ENCODE results near the gene HBP1. TPM values are rescaled to one million over a fixed set of nuclear protein-coding genes. Genes with fewer than 3 reads are reported as not detected.
"Not testable (repeated sequence)": the region's sequence is repeated elsewhere in the genome, so short reads cannot be mapped to it uniquely, and the experiment has no call there.

HBP1 gene
- total RNA-seq, 4 donors from 2014 or later, result 92.2 to 153 (median 114) TPM

DNA sequence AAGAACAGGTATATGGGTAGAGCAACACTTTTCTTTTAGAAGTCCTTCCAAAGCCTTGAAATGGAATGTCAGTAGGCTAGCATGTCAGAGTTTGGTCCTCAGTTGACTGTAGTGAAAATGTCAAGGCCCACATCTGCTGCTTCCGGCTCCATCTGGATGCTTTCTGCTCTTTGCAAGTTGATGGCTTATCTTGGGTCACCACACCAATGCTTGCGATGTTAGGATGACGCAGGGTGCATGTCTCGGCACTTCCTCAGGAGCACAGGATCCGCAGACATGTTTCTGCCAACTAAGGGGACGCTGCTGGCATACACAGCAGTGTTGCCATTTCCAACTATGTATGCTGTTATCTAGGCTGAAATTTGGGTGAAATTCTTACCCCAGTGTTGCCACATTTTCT is 14.0 kb upstream of the HBP1 start:
- TF ChIP-seq, protein P1, sequence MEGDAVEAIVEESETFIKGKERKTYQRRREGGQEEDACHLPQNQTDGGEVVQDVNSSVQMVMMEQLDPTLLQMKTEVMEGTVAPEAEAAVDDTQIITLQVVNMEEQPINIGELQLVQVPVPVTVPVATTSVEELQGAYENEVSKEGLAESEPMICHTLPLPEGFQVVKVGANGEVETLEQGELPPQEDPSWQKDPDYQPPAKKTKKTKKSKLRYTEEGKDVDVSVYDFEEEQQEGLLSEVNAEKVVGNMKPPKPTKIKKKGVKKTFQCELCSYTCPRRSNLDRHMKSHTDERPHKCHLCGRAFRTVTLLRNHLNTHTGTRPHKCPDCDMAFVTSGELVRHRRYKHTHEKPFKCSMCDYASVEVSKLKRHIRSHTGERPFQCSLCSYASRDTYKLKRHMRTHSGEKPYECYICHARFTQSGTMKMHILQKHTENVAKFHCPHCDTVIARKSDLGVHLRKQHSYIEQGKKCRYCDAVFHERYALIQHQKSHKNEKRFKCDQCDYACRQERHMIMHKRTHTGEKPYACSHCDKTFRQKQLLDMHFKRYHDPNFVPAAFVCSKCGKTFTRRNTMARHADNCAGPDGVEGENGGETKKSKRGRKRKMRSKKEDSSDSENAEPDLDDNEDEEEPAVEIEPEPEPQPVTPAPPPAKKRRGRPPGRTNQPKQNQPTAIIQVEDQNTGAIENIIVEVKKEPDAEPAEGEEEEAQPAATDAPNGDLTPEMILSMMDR (IDR thresholded peaks at IDR 0.05), result no peak
- DNase-seq (ENCODE audit: low spot score) (no peak), ATAC-seq (ENCODE audit: low FRiP score) (no peak)

DNA sequence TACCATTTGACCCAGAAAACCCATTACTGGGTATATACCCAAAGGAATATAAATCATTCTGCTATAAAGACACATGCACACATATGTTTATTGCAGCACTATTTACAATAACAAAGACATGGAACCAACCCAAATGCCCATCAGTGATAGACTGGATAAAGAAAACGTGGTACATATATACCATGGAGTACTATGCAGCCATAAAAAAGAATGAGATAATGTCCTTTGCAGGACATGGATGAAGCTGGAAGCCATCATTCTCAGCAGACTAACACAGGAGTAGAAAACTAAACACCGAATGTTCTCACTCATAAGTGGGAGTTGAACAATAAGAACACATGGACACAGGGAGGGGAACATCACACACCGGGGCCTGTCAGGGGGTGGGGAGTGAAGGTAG is 13.1 kb upstream of the HBP1 start:
- DNase-seq (ENCODE audit: low spot score); ATAC-seq (ENCODE audit: low FRiP score): not testable (repeated sequence)

- TF ChIP-seq, protein P1 (IDR thresholded peaks at IDR 0.05), result no peak
- DNase-seq (ENCODE audit: low spot score), result no peak
- no peak for ATAC-seq (ENCODE audit: low FRiP score)
Measured at GRCh38 chr7:107157091-107157490, 11.7 kb upstream of the HBP1 start.

DNA sequence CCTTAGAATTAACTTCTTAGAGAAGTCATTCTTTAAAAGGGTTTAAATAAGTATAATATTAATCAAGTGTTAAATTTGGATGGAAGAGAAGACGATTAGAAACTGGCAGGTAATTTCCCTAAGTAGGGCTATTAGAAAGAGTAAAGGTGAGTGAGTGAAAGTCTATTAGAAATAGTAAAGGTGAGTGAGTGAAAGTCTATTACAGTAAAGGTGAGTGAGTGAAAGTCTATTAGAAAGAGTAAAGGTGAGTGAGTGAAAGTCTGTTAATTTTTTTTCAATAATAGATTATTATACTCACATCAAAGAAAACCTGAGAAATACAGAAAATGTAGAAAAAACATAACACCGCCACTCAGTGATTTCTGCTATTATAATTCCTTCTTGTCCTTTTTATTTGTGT is 10.8 kb upstream of the HBP1 start:
- ATAC-seq (ENCODE audit: low FRiP score), result no peak
- DNase-seq (ENCODE audit: low spot score), result no peak
- TF ChIP-seq, protein P1 (IDR thresholded peaks at IDR 0.05), result no peak

DNA sequence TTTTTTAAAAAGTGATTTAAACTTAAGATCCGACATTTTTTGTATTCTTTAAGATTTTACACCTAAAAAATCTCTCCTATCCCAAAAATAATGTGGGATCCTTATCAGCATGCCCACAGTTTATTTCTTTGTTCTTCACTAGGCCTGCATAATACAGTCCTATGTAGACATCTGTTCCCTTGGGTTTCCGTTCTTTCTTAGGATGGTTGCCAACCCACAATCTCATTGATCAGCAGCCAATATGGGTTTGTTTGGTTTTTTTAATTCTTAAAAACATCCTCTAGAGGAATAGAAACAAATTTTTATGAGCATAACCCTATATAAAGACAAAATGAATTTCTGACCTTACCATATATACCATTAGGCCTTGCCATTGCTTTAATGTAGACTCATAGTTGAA is 8.4 kb upstream of the HBP1 start:
- TF ChIP-seq, protein P1 (IDR thresholded peaks at IDR 0.05), result no peak

DNA sequence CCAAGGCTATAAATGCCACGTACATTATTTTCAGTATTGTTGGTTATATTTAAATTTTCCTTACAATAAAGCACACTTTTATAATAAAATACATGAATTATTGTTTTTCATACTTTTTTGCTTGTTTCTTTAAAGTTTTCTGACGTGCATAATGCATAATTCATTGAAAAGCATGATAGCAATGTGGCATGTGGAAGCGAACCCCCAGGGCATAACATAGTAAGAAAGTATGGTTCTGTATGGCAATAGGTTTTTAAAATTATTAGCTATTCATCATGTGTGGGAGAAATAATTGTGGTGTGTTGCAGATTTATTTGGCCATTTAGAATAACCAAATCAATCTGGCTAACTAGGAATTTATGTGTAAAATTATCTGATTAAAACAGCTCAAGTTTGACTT is 7.4 kb upstream of the HBP1 start:
- DNase-seq (ENCODE audit: low spot score) (no peak), ATAC-seq (ENCODE audit: low FRiP score) (no peak)
- TF ChIP-seq, protein P1 (IDR thresholded peaks at IDR 0.05), result no peak

More for the DNA sequence above, 8.4 kb upstream of the HBP1 start:
- DNase-seq (ENCODE audit: low spot score) (no peak), ATAC-seq (ENCODE audit: low FRiP score) (no peak)

- ATAC-seq (ENCODE audit: low FRiP score) (no peak), DNase-seq (ENCODE audit: low spot score) (no peak)
- TF ChIP-seq, protein P1 (IDR thresholded peaks at IDR 0.05), result no peak
Measured at GRCh38 chr7:107162475-107162874, 6.3 kb upstream of the HBP1 start.

DNA sequence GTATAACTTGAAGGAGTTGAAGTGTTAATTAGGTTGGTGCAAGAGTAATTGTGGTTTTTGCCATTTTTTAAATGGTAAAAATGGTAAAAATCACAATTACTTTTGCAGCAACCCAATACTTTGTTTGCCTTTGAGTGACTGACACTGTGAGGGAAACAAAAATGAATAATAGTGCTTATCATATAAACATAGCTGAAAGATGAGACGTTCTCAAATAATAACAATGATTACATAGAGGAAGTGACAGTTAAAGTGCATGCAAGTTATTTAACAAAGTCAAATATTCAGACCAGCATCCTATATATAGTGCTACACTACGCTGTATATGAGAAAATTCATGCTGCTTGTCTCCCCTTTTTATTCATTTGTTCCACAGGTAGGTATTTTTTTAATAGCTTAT is 4.7 kb upstream of the HBP1 start:
- DNase-seq (ENCODE audit: low spot score) (no peak), ATAC-seq (ENCODE audit: low FRiP score) (no peak)
- TF ChIP-seq, protein P1 (IDR thresholded peaks at IDR 0.05), result no peak

Measured in omental fat pad (tissue), 4 donors.